K562 (cell line): ENCODE data around the gene NQO2. TPM values are rescaled to one million over a fixed set of nuclear protein-coding genes. Genes with fewer than 3 reads are reported as not detected.

Experiments used
- ATF7 ChIP-seq: fragments of 450-650 bp; IDR thresholded peaks from 2 replicates; pipeline ENCODE4 v1.7.1; 2014; ENCODE audit warnings: mild to moderate bottlenecking, moderate library complexity
- BCOR ChIP-seq: fragments of 450-650 bp; IDR thresholded peaks from 2 replicates; pipeline ENCODE4 v1.6.1; 2016
- CREB5 ChIP-seq: fragments of 250-450 bp; sonication (Bioruptor Pico); IDR thresholded peaks from 2 replicates; pipeline ENCODE4 v1.5.0; 2020; ENCODE audit warnings: mild to moderate bottlenecking
- FOXM1 ChIP-seq, 2 experiments: fragments of 450-650 bp in 1 of 2; sonication (generic) in 1 of 2; formaldehyde crosslinking in 1 of 2; IDR thresholded peaks; 2 replicates each; pipeline versions ENCODE4 v1.6.1 to v1.9.0; 2017 to 2022; ENCODE audit warnings: low read depth in 2 of 2, mild to moderate bottlenecking in 2 of 2, missing genetic modification reagents in 1 of 2, moderate library complexity in 1 of 2
- HMG20A ChIP-seq: fragments of 450-650 bp; formaldehyde crosslinking; conservative IDR thresholded peaks from 2 replicates; pipeline ENCODE4 v1.4.0; 2020; ENCODE audit warnings: mild to moderate bottlenecking, mixed read lengths
- ILK ChIP-seq: fragments of 450-650 bp; IDR thresholded peaks from 2 replicates; pipeline ENCODE4 v1.6.1; 2016; ENCODE audit warnings: missing genetic modification characterization, low read depth, mild to moderate bottlenecking, missing compliant biosample characterization, moderate library complexity, borderline replicate concordance
- LEF1 ChIP-seq: fragments of 450-650 bp; IDR thresholded peaks from 2 replicates; pipeline ENCODE4 v1.6.1; 2016; ENCODE audit warnings: mild to moderate bottlenecking
- MAFF ChIP-seq: IDR thresholded peaks from 2 replicates; pipeline ENCODE4 v1.6.1; 2012; ENCODE audit warnings: low read length, improper control_type of control experiment
- MYNN ChIP-seq, 2 experiments: sonication (generic); formaldehyde crosslinking in 1 of 2; IDR thresholded peaks; 2 replicates each; pipeline versions ENCODE4 v1.5.0 to v1.6.1; 2016 to 2020; ENCODE audit warnings: antibody characterized with exemption in 1 of 2, missing genetic modification reagents in 1 of 2
- NFIC ChIP-seq: fragments of 450-650 bp; IDR thresholded peaks from 2 replicates; pipeline ENCODE4 v1.6.1; 2017; ENCODE audit warnings: mild to moderate bottlenecking, inconsistent platforms
- PML ChIP-seq: IDR thresholded peaks from 2 replicates; pipeline ENCODE4 v1.6.1; 2012; ENCODE audit warnings: low read length, inconsistent platforms
- POLR2A ChIP-seq: fragments of 450-650 bp; conservative IDR thresholded peaks from 2 replicates; pipeline ENCODE4 v1.6.1; 2016
- SMAD3 ChIP-seq: fragments of 450-650 bp; formaldehyde crosslinking; conservative IDR thresholded peaks from 2 replicates; pipeline ENCODE4 v1.4.0; 2020; ENCODE audit warnings: mild to moderate bottlenecking
- SP1 ChIP-seq: sonication (generic); formaldehyde crosslinking; IDR thresholded peaks from 2 replicates; pipeline ENCODE4 v1.8.1; 2022; ENCODE audit warnings: mild to moderate bottlenecking, missing genetic modification reagents
- SPI1 ChIP-seq: IDR thresholded peaks from 2 replicates; pipeline ENCODE4 v1.6.1; 2011; ENCODE audit warnings: low read depth, low read length, control low read depth, borderline replicate concordance
- SREBF2 ChIP-seq: sonication (generic); formaldehyde crosslinking; IDR thresholded peaks from 2 replicates; pipeline ENCODE4 v1.4.0; 2020; ENCODE audit warnings: mild to moderate bottlenecking, missing genetic modification reagents
- TCF3 ChIP-seq: sonication (generic); formaldehyde crosslinking; IDR thresholded peaks from 2 replicates; pipeline ENCODE4 v1.4.0; 2020; ENCODE audit warnings: mild to moderate bottlenecking, missing genetic modification reagents
- TRIM24 ChIP-seq, 2 experiments: fragments of 450-650 bp; IDR thresholded peaks; 2 replicates each; pipeline ENCODE4 v1.6.1; 2016
- TRIM25 ChIP-seq: fragments of 450-650 bp; IDR thresholded peaks from 2 replicates; pipeline ENCODE4 v1.7.0; 2016; ENCODE audit warnings: borderline replicate concordance
- ZNF766 ChIP-seq: fragments of 200-800 bp; sonication (Bioruptor generic); conservative IDR thresholded peaks from 2 replicates; pipeline ENCODE4 v1.6.1; 2016; ENCODE audit warnings: missing genetic modification characterization, missing compliant biosample characterization
- polyA plus RNA-seq, 8 experiments: library from polyadenylated mRNA; depleted of rRNA in 4 of 8; stranded (reverse) in 5 of 8; unstranded in 3 of 8; fragments of >200 nt; fragmentation: Nextera tagmentation in 2 of 8; fragmentation: Illumina TruSeq in 1 of 8; extraction: Ambion mirVana in 2 of 8; extraction: Trizol in 1 of 8; gene quantifications; 2 replicates each; pipeline versions ENCODE4 v1.2.1 to v1.2.3, GENCODE V29; 2011 to 2014; ENCODE audit warnings: inconsistent platforms in 1 of 8, missing spikeins in 1 of 8
- total RNA-seq, 7 experiments: library from RNA; depleted of rRNA in 6 of 7; stranded (reverse); fragments of >200 nt in 6 of 7; fragmentation: Illumina TruSeq in 2 of 7; extraction: Trizol in 2 of 7; gene quantifications; 2 replicates each; pipeline versions ENCODE4 v1.2.1 to v1.2.3, GENCODE V29; 2011 to 2021; ENCODE audit warnings: low replicate concordance in 1 of 7
- TF ChIP-seq, protein P1 (sequence below): fragments of 450-650 bp; conservative IDR thresholded peaks from 2 replicates; pipeline ENCODE4 v1.6.1; 2016; ENCODE audit warnings: missing genetic modification characterization, low read depth, mild to moderate bottlenecking, control low read depth, missing compliant biosample characterization
- TF ChIP-seq, protein P2 (sequence below): fragments of 200-400 bp; formaldehyde crosslinking; IDR thresholded peaks from 2 replicates; pipeline ENCODE4 v1.6.1; 2017; ENCODE audit warnings: mild to moderate bottlenecking, low read depth, low read length, moderate library complexity

NQO2 gene
- total and polyA plus RNA-seq, 9 of the 15 experiments (the other 6 are each of a cell fraction or from before 2014, with no cell fraction given) = 54.6 to 214 (median 116) TPM

GRCh38 chr6:3026791-3027626 is 27.3 kb downstream of the NQO2 start (continued):
- TF ChIP-seq FOXM1 (IDR thresholded peaks at IDR 0.05; ENCODE audit: low read depth) (peak; percentile 54; the same call in 1 of the 2 replicates), FOXM1 (CRISPR knock-in tag; IDR thresholded peaks at IDR 0.05; ENCODE audit: low read depth) (no peak), MYNN (IDR thresholded peaks at IDR 0.05) (0 out of 2 replicates have a peak, but pooled peaks have one; percentile 35), MYNN (CRISPR knock-in tag; IDR thresholded peaks at IDR 0.05) (no peak), TCF3 (CRISPR knock-in tag) (peak; percentile 92), ATF7 (peak; percentile 46; the same call in 1 of the 2 replicates), BCOR (no peak), SPI1 (peak; percentile 89), SP1 (CRISPR knock-in tag) (0 out of 2 replicates have a peak, but pooled peaks have one; percentile 23), POLR2A (no peak), ZNF766 (CRISPR knock-in tag) (peak; percentile 79), CREB5 (CRISPR knock-in tag) (no peak), MAFF (0 out of 2 replicates have a peak, but pooled peaks have one; percentile 1), HMG20A (no peak), PML (peak; percentile 79), LEF1 (peak; percentile 93), ILK (tag) (no peak), SREBF2 (CRISPR knock-in tag) (no peak), TRIM25 (no peak), NFIC (peak; percentile 17; the same call in 1 of the 2 replicates), SMAD3 (0 out of 2 replicates have a peak, but pooled peaks have one; percentile 2), TRIM24 (IDR thresholded peaks at IDR 0.05) (peak in 1 of 2 experiments; percentile 39; a peak in 1 of 4 replicates)
- TF ChIP-seq, protein P1, sequence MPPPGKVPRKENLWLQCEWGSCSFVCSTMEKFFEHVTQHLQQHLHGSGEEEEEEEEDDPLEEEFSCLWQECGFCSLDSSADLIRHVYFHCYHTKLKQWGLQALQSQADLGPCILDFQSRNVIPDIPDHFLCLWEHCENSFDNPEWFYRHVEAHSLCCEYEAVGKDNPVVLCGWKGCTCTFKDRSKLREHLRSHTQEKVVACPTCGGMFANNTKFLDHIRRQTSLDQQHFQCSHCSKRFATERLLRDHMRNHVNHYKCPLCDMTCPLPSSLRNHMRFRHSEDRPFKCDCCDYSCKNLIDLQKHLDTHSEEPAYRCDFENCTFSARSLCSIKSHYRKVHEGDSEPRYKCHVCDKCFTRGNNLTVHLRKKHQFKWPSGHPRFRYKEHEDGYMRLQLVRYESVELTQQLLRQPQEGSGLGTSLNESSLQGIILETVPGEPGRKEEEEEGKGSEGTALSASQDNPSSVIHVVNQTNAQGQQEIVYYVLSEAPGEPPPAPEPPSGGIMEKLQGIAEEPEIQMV (tag) = 0 out of 2 replicates have a peak, but pooled peaks have one; percentile 32
- TF ChIP-seq, protein P2, sequence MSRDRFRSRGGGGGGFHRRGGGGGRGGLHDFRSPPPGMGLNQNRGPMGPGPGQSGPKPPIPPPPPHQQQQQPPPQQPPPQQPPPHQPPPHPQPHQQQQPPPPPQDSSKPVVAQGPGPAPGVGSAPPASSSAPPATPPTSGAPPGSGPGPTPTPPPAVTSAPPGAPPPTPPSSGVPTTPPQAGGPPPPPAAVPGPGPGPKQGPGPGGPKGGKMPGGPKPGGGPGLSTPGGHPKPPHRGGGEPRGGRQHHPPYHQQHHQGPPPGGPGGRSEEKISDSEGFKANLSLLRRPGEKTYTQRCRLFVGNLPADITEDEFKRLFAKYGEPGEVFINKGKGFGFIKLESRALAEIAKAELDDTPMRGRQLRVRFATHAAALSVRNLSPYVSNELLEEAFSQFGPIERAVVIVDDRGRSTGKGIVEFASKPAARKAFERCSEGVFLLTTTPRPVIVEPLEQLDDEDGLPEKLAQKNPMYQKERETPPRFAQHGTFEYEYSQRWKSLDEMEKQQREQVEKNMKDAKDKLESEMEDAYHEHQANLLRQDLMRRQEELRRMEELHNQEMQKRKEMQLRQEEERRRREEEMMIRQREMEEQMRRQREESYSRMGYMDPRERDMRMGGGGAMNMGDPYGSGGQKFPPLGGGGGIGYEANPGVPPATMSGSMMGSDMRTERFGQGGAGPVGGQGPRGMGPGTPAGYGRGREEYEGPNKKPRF = no peak
